Activated CD8-positive, alpha-beta memory T cell treated with anti-CD3 and anti-CD28 coated beads for 36 hours (primary cell): ENCODE results near the gene TTLL3. TPM values are rescaled to one million over a fixed set of nuclear protein-coding genes. Genes with fewer than 3 reads are reported as not detected.

ENCODE experiments used
- CTCF ChIA-PET: fragments of 350-600 bp; sonication (Branson Sonifier 250); formaldehyde crosslinking; loops from one replicate; lab custom pipeline; 2021; ENCODE audit warnings: antibody characterized with exemption; lab: Charles Lee
- POLR2A ChIA-PET: fragments of 350-600 bp; sonication (Branson Sonifier 250); formaldehyde crosslinking; loops from one replicate; lab custom pipeline; 2021; ENCODE audit warnings: antibody characterized with exemption; lab: Charles Lee
- total RNA-seq, 2 experiments: library from RNA; stranded (reverse); gene quantifications; one replicate each; pipeline ENCODE4 v1.2.3, GENCODE V29; 2021

The TTLL3 gene
- total RNA-seq, 2 experiments from 2014 or later = 22.2 to 23.0 TPM

GRCh38 chr3:9793161-9793781 is 16.8 kb upstream of the TTLL3 start:
- ChIA-PET CTCF (interaction anchor here (0.7 to 2.0 kb wide), 5 partner anchors 11 to 65 kb away, joined by 3 to 11 read pairs (median 5); no protein-coding TSS in a partner anchor), POLR2A (interaction anchor here (0.7 to 2.0 kb wide), 12 partner anchors 11 to 396 kb away, joined by 3 to 19 read pairs (median 4); partner anchors contain the start of genes BRPF1, EMC3, JAGN1 and OGG1)

DNA sequence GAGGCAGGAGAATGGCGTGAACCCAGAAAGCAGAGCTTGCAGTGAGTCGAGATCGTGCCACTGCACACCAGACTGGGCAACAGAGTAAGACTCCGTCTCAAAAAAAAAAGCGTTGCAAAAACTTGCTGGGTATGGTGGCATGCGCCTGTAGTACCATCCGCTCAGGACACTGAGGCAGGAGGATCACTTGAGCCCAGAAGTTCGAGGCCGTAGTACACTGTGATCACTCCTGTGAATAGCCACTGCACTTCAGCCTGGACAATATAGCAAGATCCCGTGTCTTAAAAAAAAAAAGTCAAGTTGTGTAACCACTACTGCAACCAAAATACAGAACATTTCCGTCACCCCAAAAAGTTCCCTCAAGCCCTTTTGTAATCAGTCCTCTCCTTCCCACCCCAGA is 15.7 kb upstream of the TTLL3 start:
- POLR2A ChIA-PET = interaction anchor here (0.6 to 0.8 kb wide), 2 partner anchors 16 to 151 kb away, joined by 3 to 7 read pairs; no protein-coding TSS in a partner anchor
- CTCF ChIA-PET = interaction anchor here (1.5 to 1.9 kb wide), 2 partner anchors 14 to 66 kb away, joined by 5 read pairs; no protein-coding TSS in a partner anchor

DNA sequence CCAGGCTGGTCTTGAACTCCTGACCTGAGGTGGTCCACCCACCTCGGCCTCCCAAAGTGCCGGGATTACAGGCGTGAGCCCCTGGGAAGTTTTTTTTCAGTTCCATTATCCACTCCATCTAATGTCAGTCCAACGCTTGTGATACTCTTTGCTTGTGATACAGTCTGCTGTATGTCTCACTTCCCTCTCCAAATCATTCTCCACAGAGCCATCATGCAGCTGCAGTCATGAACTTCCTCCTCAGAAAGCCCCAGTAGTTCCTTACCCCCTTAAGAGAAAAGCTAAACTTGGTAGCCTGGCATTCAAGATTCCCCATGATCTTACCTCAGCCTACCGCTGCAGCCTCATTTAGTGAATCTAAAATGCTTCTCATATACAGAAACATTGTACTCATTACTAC is 14.9 kb upstream of the TTLL3 start:
- ChIA-PET POLR2A (interaction anchor here (0.6 kb wide), 1 partner anchor 14 kb away, joined by 3 read pairs; no protein-coding TSS in a partner anchor), CTCF (interaction anchor here (1.2 to 1.5 kb wide), 2 partner anchors 13 to 34 kb away, joined by 4 to 5 read pairs; no protein-coding TSS in a partner anchor)

DNA sequence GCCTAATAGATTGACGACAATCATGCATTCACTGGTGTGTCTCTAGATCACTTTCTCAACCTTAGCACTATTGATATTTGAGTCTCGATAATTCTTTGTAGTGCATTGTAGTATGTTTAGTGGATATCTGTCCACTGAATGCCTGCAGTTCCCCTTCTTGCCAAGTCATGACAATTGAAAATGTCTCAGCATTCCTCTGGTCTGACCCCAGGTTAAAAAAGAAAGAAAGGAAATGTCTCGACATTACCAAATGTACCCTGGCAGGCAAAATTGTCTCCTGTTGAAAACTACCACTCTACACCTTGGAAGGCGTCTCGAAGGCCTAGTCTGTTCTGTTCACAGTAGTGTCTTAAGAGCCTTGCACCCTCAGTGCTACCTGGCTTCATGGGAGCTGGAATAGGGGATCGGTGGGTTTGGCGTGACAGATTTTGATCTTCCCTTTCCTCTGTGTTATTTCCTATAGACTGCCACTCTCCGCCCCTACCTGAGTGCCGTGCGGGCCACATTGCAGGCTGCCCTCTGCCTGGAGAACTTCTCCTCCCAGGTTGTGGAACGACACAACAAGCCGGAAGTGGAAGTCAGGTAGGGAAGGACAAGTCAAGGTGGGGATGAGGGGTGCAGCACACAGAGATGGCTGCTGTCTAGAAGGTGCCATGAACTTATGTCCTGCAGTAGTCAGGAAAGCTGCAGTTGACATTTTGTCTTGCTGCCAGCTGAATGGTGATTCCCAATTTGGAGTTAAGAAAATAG is 12.7 kb upstream of the TTLL3 start:
- ChIA-PET POLR2A (interaction anchor here (0.6 kb wide), 1 partner anchor 281 kb away, joined by 3 read pairs; no protein-coding TSS in a partner anchor), CTCF (interaction anchor here (0.7 kb wide), 1 partner anchor 23 kb away, joined by 5 read pairs; no protein-coding TSS in a partner anchor)

- POLR2A ChIA-PET = no interaction called here
- CTCF ChIA-PET = interaction anchor here (1.4 kb wide), 1 partner anchor 13 kb away, joined by 3 read pairs; no protein-coding TSS in a partner anchor
Observed at GRCh38 chr3:9800529-9800928, 9.5 kb upstream of the TTLL3 start.

DNA sequence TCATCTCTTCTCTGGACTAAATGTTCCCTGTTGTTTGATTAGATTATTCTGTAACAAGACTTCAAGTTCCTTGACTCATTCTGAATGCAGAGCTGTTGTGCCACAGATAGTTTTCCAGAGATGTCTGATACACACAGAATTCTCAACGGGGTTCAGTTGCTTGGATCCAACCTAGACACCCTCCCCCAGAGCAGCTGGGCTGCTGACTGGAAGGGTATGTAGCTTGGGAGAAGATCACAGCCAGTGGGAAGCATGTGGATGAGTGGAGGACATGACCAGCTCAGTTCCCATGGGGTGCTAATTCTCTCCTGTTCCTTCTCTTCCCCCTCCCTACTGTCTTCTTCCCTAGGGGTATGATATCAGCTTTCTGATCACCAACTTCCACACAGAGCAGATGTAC is 6.6 kb upstream of the TTLL3 start:
- CTCF ChIA-PET = interaction anchor here (1.1 kb wide), 1 partner anchor 32 kb away, joined by 3 read pairs; no protein-coding TSS in a partner anchor
- POLR2A ChIA-PET = no interaction called here

- ChIA-PET POLR2A (no interaction called here), CTCF (interaction anchor here (1.9 to 2.1 kb wide), 2 partner anchors 12 to 28 kb away, joined by 4 to 6 read pairs; partner anchors contain the start of genes ARPC4 and TADA3)
Observed at GRCh38 chr3:9804996-9805395, 5.1 kb upstream of the TTLL3 start.

DNA sequence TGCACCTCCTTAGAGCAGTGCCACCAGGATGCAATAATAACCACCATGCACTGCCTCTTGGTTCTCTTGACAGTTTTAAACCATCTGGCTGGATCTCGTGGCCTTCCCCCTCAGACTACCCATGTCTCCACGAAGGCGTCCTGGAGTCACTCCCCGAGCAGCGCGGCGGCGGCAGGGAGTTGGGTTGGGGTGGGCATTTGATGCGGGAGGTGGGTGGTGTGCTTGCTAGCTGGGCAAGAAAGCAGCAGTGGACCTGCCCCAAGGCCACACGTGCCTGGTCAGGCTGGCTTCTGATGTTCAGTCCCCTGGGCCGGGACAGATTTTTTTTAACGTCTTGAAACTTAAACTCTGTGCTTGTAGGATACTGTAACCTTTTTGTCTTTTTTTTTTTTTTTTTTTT is 3.9 kb upstream of the TTLL3 start:
- CTCF ChIA-PET = interaction anchor here (0.6 to 2.1 kb wide), 3 partner anchors 13 to 65 kb away, joined by 3 to 6 read pairs (median 4); partner anchors contain the start of genes ARPC4 and TADA3
- POLR2A ChIA-PET = interaction anchor here (0.6 kb wide), 1 partner anchor 43 kb away, joined by 4 read pairs; no protein-coding TSS in a partner anchor

DNA sequence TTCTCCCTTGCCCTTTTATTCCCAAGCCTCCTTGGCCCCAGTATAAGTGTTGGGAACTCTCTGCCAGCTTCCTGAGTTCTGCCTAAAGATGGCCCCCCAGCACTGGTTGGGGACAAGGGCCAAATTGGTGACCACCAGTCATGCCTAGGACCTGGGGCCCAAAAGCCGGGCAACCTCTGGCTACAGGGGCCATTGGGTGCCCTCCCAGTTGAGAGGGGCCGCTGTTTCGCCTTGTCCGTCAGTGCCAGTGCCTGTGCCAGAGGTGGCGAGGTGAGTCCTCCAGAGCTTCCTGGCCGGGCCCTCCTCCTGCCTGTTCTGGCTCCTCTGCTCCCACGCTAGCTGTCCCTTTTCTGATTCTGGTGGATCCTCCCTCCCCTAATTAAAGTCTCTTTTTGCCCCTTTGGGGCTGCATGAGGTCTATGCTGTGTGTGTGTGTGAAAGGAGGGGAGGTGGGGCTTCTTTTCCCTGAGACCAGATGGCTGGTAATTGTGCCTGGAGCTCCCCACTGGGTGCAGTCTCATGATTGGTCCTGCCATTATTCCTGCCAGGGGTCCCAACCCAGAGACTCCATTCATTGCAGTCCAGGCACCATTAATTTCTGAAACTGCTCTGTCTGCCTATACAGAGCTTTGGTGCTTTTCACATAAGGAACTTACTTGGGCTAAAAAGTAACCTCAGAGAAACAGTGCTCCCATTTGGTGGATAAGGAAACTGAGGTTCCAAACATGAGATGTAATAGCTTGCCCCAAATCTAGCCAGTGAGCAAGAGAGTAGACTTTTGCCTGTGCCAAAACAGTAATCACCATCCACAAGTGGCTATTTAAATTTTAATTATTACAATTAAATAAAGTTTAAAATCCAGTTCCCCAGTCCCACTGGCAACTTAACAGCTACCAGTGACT is 3.1 kb upstream of the TTLL3 start:
- POLR2A ChIA-PET = interaction anchor here (0.6 to 0.9 kb wide), 2 partner anchors 44 to 126 kb away, joined by 4 to 6 read pairs; no protein-coding TSS in a partner anchor
- CTCF ChIA-PET = interaction anchor here (1.9 kb wide), 1 partner anchor 30 kb away, joined by 4 read pairs; no protein-coding TSS in a partner anchor

GRCh38 chr3:9807981-9808344 is 2.1 kb upstream of the TTLL3 start:
- ChIA-PET POLR2A (interaction anchor here (0.6 to 2.5 kb wide), 4 partner anchors 15 to 125 kb away, joined by 3 to 11 read pairs (median 4); partner anchors contain the start of genes ARPC4, RPUSD3 and TADA3), CTCF (interaction anchor here (0.6 to 1.4 kb wide), 3 partner anchors 13 to 156 kb away, joined by 3 to 5 read pairs (median 3); no protein-coding TSS in a partner anchor)

GRCh38 chr3:9808345-9809037 is 1.6 kb upstream of the TTLL3 start:
- ChIA-PET POLR2A (interaction anchor here (0.6 to 2.5 kb wide), 3 partner anchors 16 to 52 kb away, joined by 3 to 11 read pairs (median 3); partner anchors contain the start of genes ARPC4, RPUSD3 and TADA3), CTCF (interaction anchor here (1.0 to 1.4 kb wide), 3 partner anchors 13 to 57 kb away, joined by 3 to 5 read pairs (median 5); no protein-coding TSS in a partner anchor)

- ChIA-PET CTCF (interaction anchor here (1.4 kb wide), 3 partner anchors 14 to 31 kb away, joined by 3 to 5 read pairs (median 5); no protein-coding TSS in a partner anchor), POLR2A (interaction anchor here (0.9 to 2.5 kb wide), 5 partner anchors 14 to 202 kb away, joined by 3 to 11 read pairs (median 3); partner anchors contain the start of genes ARPC4, CAMK1 and TADA3)
Observed at GRCh38 chr3:9809239-9809614, 835 bp upstream of the TTLL3 start.

DNA sequence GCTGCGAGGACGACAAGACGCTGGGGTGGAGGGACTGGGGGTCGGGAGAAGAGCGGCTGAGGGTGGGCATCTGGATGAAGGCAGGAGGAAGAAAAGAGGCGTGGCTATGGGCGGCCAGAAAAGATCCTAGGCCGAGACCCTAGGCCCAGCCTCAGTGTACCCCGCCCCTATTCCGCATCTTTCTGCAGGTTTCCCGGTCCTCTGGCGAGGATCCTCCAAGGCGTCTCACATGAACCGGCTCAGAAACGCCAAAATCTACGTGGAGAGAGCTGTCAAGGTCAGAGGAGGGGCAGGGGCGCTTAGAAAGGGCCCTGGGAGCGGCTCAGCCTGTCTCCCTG is 340 bp downstream of the TTLL3 start:
- ChIA-PET POLR2A (interaction anchor here (0.6 to 2.5 kb wide), 5 partner anchors 18 to 201 kb away, joined by 3 to 11 read pairs (median 3); partner anchors contain the start of genes ARPC4, CAMK1 and TADA3), CTCF (interaction anchor here (1.4 kb wide), 1 partner anchor 30 kb away, joined by 3 read pairs; no protein-coding TSS in a partner anchor)

GRCh38 chr3:9810846-9811245 is 784 bp downstream of the TTLL3 start:
- CTCF ChIA-PET = no interaction called here
- POLR2A ChIA-PET = interaction anchor here (0.6 kb wide), 1 partner anchor 58 kb away, joined by 3 read pairs; no protein-coding TSS in a partner anchor

GRCh38 chr3:9812870-9813483 is 2.9 kb downstream of the TTLL3 start:
- ChIA-PET CTCF (interaction anchor here (0.5 kb wide), 1 partner anchor 170 kb away, joined by 3 read pairs; no protein-coding TSS in a partner anchor), POLR2A (interaction anchor here (0.6 to 1.4 kb wide), 3 partner anchors 21 to 311 kb away, joined by 3 to 6 read pairs (median 3); partner anchors contain the start of gene TADA3)

- CTCF ChIA-PET = no interaction called here
- POLR2A ChIA-PET = no interaction called here
Observed at GRCh38 chr3:9815986-9816385, 5.9 kb downstream of the TTLL3 start.
